HG03196 (cell line): ENCODE measurements around the gene ACAA2.

Experiments used
- ATAC-seq: cut with Tn5 transposase; IDR thresholded peaks from one replicate; pipeline ENCODE4 v1.9.1; 2021; ENCODE audit not compliant: unreplicated experiment

ACAA2 gene

DNA sequence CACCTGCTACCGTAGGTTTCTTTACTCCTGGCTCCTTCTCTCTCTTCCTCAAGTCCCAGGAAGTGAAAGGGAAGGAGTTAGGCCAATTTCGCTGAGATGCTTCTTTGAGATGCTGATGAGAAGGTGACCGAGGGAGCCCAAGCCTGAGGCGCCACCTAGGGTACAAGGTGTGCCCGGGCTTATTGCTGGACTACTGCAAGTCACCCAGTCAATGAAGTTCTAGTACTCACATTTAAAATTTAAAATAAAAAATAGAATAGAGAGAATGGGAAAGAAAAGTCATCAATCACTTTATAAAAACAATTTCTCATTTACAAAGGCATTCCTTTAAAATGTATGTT, 45.3 kb downstream of the ACAA2 start:
- no peak for ATAC-seq

DNA sequence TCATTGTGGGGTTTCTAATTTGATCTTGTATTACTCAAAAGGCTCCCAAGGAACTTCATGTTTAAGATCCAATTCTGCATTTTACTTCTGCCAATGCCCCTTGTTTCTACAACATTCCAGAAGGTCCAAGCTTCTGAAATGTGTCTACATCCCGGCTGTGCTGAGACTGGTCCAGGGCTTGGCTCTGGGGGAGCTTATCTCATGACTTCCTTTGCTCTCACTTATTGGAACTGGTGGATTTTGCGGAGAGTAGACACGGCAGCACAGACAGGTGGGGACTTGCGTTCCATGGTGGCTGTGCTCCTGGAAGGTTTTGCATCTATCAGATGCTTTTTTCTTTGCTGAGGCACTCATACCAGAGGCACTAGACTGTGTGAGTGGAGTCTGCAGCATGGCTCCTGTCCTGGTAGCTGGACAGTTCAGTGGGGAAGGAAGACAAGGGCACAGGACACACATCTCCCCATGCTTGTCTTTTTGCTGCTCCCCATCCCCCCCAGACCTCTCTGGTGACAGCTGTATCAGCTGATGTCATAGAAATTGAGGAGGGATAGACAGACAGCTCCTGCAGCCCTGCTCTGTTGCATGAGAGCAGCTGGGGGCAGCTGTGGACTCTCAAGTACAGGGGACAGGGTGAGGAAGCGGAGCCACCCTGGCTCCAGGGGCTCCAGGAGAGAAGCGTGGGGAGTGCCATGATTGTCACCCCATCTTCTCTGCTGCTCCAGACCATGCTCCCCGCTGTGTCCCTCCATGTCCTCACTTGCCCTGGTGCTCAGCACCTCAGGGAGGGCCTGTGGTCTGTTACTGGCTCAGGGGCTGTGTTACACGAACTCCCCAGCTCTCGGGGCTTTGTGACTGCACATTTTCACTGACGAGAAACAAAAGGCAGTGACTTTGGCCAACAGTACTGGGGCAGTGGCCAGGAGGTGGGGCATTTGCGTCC, 46.0 kb downstream of the ACAA2 start:
- ATAC-seq: no peak

DNA sequence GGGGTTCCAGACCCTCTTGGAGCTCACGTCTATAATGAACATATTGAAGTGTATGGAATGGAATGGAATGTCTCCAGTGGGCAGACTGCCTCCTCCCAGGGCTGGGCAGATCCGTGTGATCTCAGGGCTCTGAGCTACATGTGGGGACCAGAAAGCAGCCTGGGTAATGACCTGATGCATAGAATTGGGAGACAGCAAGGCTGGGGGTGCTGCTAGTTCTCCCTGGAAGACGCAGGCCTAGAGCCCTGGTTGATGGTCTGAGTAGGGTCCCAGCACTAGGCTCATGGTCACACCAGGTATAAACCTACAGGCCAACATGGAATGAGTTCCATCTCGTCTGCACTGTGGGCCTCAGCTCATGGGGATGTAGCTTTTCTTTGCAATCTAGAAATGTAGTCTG, 46.7 kb downstream of the ACAA2 start:
- no peak for ATAC-seq

- ATAC-seq: no peak
These were observed 49.3 kb downstream of the ACAA2 start for GRCh38 chr18:49764032-49764431.

- no peak for ATAC-seq
These were observed 49.7 kb downstream of the ACAA2 start for GRCh38 chr18:49763590-49763989.

DNA sequence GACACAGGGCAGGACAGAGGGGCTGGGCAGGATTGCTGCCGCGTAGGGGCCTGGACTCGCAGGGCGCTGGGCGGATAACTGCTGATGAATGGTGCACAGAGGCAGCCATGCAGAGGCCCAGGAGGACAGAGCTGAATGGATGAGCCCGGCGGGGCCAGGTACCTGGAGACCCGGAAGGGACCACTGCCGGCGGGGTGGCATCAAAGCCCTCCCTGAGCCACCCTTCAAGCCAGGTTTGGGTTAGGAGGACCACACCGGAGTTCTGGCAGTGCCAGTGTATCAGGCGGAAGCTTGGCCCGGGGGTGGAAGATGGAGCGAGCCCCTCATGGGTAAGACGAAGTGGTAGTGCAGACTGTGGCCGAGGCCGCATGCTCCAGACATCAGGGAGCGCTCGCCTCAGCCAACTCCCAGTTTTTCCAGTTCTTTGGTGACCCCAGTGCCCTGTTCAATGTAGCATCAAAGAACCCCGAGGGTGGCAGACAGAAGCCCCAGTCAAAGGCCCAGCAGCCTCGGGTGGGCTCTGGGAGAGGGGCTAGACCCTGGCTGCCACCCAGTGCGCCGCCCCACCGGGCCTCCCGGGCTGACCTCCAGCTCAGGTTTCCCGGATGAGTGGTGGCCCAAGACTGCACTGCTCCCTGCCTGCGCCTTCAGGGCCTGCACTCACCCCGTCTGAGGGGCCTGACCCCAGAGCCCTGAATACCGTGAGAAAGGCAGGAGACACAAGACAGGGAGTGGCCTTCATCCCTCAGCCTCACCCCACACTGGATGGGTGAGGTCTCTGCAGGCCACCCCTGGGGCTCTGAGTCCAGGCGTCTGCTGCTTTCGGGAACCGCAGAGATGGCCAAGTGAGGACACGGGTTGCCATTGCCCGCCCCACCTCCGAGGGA, 50.9 kb downstream of the ACAA2 start:
- ATAC-seq: no peak

GRCh38 chr18:49761771-49762170, 51.6 kb downstream of the ACAA2 start:
- ATAC-seq: no peak

GRCh38 chr18:49758263-49758610, 55.1 kb downstream of the ACAA2 start:
- no peak for ATAC-seq

GRCh38 chr18:49757513-49758262, 55.6 kb downstream of the ACAA2 start:
- ATAC-seq: no peak

DNA sequence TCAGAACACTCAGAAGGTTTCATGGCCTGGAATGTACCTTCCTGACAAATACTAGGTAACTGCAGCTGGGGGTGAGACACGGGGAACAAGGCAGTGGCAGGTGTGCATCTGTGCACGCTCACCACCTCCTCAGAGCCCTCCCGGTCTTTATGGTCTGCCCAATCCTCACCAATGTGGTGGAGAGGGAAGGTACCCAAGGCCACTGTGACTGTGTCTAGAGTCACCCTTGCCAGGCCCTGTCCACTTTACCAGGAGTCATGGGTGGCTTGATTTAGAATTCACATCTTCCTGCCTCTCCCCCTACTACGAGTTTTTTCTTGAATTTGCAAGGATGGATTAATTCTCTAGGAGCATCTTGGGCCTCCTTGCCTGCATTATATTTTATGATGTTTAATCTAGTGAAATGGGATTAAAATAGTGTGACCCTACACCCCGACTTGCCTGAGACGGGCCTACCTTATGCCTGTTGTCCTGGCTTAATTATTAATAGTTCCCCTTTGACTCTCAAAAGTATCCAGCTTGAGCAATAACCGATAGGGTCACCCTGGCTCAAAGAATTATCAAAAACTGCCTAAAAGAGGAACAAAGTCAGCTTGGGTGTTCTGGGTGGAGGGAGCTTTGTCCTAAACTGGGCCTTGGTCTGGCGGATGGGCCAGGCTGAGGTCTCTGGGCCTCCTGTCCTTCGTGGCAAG, 56.5 kb downstream of the ACAA2 start:
- no peak for ATAC-seq

DNA sequence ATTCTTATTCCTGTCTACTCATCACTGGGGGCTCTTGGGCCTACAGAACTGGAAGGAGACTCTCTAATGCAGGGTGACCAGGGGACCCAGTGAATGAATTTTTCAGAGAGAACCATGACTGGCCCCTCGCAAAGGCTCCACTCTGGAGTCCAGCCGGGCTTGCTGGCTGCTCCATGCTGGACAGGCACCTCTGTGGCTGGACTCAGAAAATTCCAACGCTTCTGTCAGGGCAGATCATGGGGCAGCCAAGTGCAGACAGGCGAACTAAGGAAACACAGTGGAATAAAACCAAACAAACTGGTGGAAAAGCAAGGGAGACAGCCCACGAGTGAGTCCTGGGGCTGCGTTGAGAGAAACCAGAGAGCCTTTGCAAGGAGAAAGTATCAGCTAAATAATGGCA, 57.2 kb downstream of the ACAA2 start:
- ATAC-seq: no peak

- no peak for ATAC-seq
These were observed 57.8 kb downstream of the ACAA2 start for GRCh38 chr18:49755489-49755888.

DNA sequence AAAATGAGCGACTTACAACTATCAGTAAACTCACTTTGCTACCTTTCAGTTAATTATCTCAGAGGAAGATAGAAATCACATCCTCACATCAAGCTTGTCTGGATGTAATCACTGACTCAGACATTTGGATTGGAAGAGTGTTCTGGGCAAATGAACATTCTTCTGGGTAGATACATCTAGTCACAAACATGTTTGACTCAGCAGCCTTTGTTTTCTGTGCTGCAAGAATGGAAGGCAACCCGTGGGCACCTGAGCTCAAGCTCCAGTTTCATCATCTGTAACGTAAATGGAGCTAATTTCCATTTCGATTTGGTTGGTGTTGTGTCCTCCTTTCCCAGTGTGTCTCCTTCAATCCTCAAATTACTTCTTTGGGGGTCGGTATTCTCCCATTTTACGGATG, 58.5 kb downstream of the ACAA2 start:
- no peak for ATAC-seq

- no peak for ATAC-seq
These were observed 59.7 kb downstream of the ACAA2 start for GRCh38 chr18:49753643-49754042.

DNA sequence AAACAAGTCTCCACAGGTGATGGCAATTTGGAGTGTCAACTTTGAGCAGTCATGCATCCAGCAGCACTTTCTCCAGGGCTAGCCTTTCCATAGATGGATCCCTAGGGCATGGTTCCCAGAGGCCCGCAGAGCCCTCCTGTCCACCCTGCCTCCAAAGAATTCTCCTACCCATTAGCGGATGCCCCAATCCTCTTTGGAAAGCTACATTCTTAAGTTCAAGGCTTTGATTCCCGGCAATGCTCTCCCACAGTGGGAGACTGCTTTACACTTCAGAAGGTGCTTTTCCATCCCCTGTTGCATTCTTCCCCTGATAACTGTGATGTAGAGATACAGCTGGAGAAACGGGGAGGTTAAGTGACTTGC, 61.3 kb downstream of the ACAA2 start:
- ATAC-seq: no peak

DNA sequence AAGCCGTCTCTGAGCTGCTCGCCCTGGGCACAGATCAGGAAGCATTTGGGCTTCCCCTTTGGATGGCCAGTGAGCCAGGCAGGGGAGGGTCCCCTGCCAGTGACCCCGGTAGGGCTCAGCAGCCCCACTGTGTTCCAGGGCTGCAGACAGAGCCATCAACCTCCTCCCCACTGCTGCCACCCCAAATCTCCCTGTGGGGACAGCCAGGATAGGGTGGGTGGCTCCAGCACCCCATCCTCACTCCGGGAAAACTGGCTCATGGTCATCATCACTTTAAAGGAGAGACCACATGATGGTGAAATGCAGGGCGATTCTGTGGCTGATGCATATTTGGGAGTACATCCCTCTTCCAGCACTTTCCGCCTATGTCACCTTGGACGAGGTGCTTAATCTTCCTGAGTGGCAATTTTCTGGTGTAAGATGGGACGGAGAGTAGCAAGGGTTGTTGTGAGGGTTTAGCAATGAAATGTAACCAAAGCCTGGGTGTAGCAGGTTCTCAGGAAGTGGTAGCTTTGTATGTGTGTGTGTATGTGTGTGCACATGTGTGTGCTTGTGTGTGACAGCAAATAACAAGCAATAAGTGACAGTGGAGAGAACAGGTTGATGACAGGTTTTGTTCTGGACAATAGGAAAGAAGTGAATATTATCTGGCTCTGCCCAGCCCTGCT, 61.8 kb downstream of the ACAA2 start:
- no peak for ATAC-seq

DNA sequence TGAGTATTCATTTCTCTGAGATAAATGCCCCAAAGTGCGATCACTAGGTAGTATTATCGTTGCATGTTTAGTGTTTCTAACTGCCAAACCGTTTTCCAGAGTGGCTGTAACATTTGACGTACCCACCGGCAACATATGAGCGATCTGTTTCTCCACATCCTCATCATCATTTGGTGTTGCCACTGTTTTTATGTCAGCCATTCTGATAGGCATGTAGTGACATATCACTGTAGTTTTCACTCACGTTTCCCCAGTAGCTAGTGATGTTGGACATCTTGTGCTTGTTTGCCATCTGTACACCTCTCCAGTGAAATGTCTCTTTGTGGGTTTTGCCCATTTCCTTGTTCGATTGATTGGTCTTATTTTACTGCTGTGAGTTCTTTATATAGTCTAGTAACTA, 63.8 kb downstream of the ACAA2 start:
- no peak for ATAC-seq

- no peak for ATAC-seq
These were observed 65.5 kb downstream of the ACAA2 start for GRCh38 chr18:49747876-49748275.

GRCh38 chr18:49745045-49746014, 68.0 kb downstream of the ACAA2 start:
- no peak for ATAC-seq
